H9 (cell line): Measurements from ENCODE around the gene SOX12. TPM values are rescaled to one million over a fixed set of nuclear protein-coding genes. Genes with fewer than 3 reads are reported as not detected.

Experiments
- DNase-seq: peaks from one replicate; pipeline ENCODE4 v3.0.0-alpha.2; 2017
- H2AFZ ChIP-seq: one replicate; pipeline ENCODE4 v1.6.1; 2013; ENCODE audit warnings: mild to moderate bottlenecking, low read length, control low read depth, moderate library complexity
- H2AK5ac ChIP-seq: 2 replicates; pipeline ENCODE4 v1.6.1; 2013; ENCODE audit warnings: low read length, control low read depth, mixed read lengths; ENCODE audit not compliant: insufficient read length
- H2BK120ac ChIP-seq: one replicate; pipeline ENCODE4 v1.6.1; 2013; ENCODE audit warnings: low read depth, mild to moderate bottlenecking, low read length, control low read depth, inconsistent platforms; ENCODE audit not compliant: poor library complexity, severe bottlenecking
- H2BK12ac ChIP-seq: 2 replicates; pipeline ENCODE4 v1.6.1; 2013; ENCODE audit warnings: low read length, control low read depth, mixed read lengths, low read depth; ENCODE audit not compliant: insufficient read length
- H2BK15ac ChIP-seq: 2 replicates; pipeline ENCODE4 v1.6.1; 2013; ENCODE audit warnings: low read depth, low read length, control low read depth
- H2BK20ac ChIP-seq: one replicate; pipeline ENCODE4 v1.6.1; 2013; ENCODE audit warnings: low read depth, mild to moderate bottlenecking, low read length, control low read depth, inconsistent platforms; ENCODE audit not compliant: poor library complexity, severe bottlenecking
- H2BK5ac ChIP-seq: 2 replicates; pipeline ENCODE4 v1.6.1; 2013; ENCODE audit warnings: low read length, control low read depth, mixed read lengths; ENCODE audit not compliant: insufficient read length
- H3K14ac ChIP-seq: 2 replicates; pipeline ENCODE4 v1.6.1; 2013; ENCODE audit warnings: low read length, control low read depth; ENCODE audit not compliant: insufficient read depth
- H3K18ac ChIP-seq: 2 replicates; pipeline ENCODE4 v1.6.1; 2013; ENCODE audit warnings: low read depth, mild to moderate bottlenecking, mixed read lengths, low read length, control low read depth; ENCODE audit not compliant: insufficient read length
- H3K23ac ChIP-seq: 2 replicates; pipeline ENCODE4 v1.6.1; 2013; ENCODE audit warnings: low read length, control low read depth, mixed read lengths, low read depth; ENCODE audit not compliant: insufficient read length
- H3K23me2 ChIP-seq: 2 replicates; pipeline ENCODE4 v1.6.1; 2013; ENCODE audit warnings: low read depth, mild to moderate bottlenecking, mixed read lengths, low read length, control low read depth; ENCODE audit not compliant: insufficient read length, poor library complexity, severe bottlenecking
- H3K27ac ChIP-seq: 2 replicates; pipeline ENCODE4 v1.5.1; 2013; ENCODE audit warnings: low read length, control low read depth, mixed read lengths, low read depth; ENCODE audit not compliant: insufficient read length
- H3K27me3 ChIP-seq: 2 replicates; pipeline ENCODE4 v1.6.1; 2013; ENCODE audit warnings: low read length, control low read depth, inconsistent platforms; ENCODE audit not compliant: insufficient read depth
- H3K4ac ChIP-seq: 2 replicates; pipeline ENCODE4 v1.6.1; 2013; ENCODE audit warnings: low read depth, mild to moderate bottlenecking, control low read depth, inconsistent platforms, low read length, moderate library complexity
- H3K4me1 ChIP-seq: 2 replicates; pipeline ENCODE4 v1.6.1; 2013; ENCODE audit warnings: low read length, control low read depth, inconsistent platforms; ENCODE audit not compliant: insufficient read depth
- H3K4me2 ChIP-seq: 2 replicates; pipeline ENCODE4 v1.6.1; 2013; ENCODE audit warnings: low read length, control low read depth, mixed read lengths; ENCODE audit not compliant: insufficient read length, insufficient read depth
- H3K56ac ChIP-seq: 2 replicates; pipeline ENCODE4 v1.6.1; 2013; ENCODE audit warnings: low read depth, mild to moderate bottlenecking, mixed read lengths, low read length, control low read depth; ENCODE audit not compliant: insufficient read length
- H3K79me1 ChIP-seq: 2 replicates; pipeline ENCODE4 v1.6.1; 2013; ENCODE audit warnings: low read depth, mild to moderate bottlenecking, moderate library complexity, low read length, control low read depth, inconsistent platforms; ENCODE audit not compliant: insufficient read depth, poor library complexity, severe bottlenecking
- H3K79me2 ChIP-seq: 2 replicates; pipeline ENCODE4 v1.6.1; 2013; ENCODE audit warnings: low read length, control low read depth, inconsistent platforms; ENCODE audit not compliant: insufficient read depth
- H3K9ac ChIP-seq: 2 replicates; pipeline ENCODE4 v1.6.1; 2013; ENCODE audit warnings: low read length, control low read depth, mixed read lengths; ENCODE audit not compliant: insufficient read length; ENCODE audit errors: extremely low read depth
- H3K9me3 ChIP-seq: one replicate; pipeline ENCODE4 v1.6.1; 2013; ENCODE audit warnings: low read depth, low read length, inconsistent platforms; ENCODE audit not compliant: control insufficient read depth
- H3T11ph ChIP-seq: one replicate; pipeline ENCODE4 v1.6.1; 2013; ENCODE audit warnings: mild to moderate bottlenecking, low read length, control low read depth, inconsistent platforms
- H4K20me1 ChIP-seq: one replicate; pipeline ENCODE4 v1.6.1; 2013; ENCODE audit not compliant: control insufficient read depth, insufficient read length, insufficient read depth
- H4K5ac ChIP-seq: 2 replicates; pipeline ENCODE4 v1.6.1; 2013; ENCODE audit warnings: low read depth, mild to moderate bottlenecking, mixed read lengths, low read length, control low read depth; ENCODE audit not compliant: insufficient read length
- H4K8ac ChIP-seq: replicated peaks from 2 replicates; pipeline ENCODE4 v1.6.1; 2013; ENCODE audit warnings: low read length, control low read depth, mixed read lengths, low read depth; ENCODE audit not compliant: insufficient read length
- H4K91ac ChIP-seq: 2 replicates; pipeline ENCODE4 v1.6.1; 2013; ENCODE audit warnings: low read depth, mild to moderate bottlenecking, moderate library complexity, mixed read lengths, low read length, control low read depth; ENCODE audit not compliant: insufficient read length
- H3K27ac Mint-ChIP-seq, 3 experiments: 2 replicates in 2 of 3; 3 replicates in 1 of 3; pipeline ENCODE4 v1.8.0; 2020 to 2021; ENCODE audit warnings: mixed read lengths in 3 of 3, mild to moderate bottlenecking in 1 of 3, moderate library complexity in 1 of 3
- H3K27me3 Mint-ChIP-seq: 2 replicates; pipeline ENCODE4 v1.8.0; 2021; ENCODE audit warnings: low read depth, mild to moderate bottlenecking, moderate library complexity, mixed read lengths
- H3K36me3 Mint-ChIP-seq, 3 experiments: 2 replicates in 2 of 3; 3 replicates in 1 of 3; pipeline ENCODE4 v1.8.0; 2020 to 2021; ENCODE audit warnings: low read depth in 3 of 3, mixed read lengths in 3 of 3; ENCODE audit not compliant: insufficient read depth in 1 of 3
- H3K4me1 Mint-ChIP-seq, 2 experiments: 2 replicates each; pipeline ENCODE4 v1.8.0; 2020; ENCODE audit warnings: mixed read lengths in 2 of 2
- H3K4me3 Mint-ChIP-seq, 2 experiments: 2 replicates in 1 of 2; 3 replicates in 1 of 2; pipeline ENCODE4 v1.8.0; 2020 to 2021; ENCODE audit warnings: mild to moderate bottlenecking in 2 of 2, mixed read lengths in 2 of 2, moderate library complexity in 1 of 2
- H3K9me3 Mint-ChIP-seq, 2 experiments: 2 replicates in 1 of 2; 3 replicates in 1 of 2; pipeline ENCODE4 v1.8.0; 2020; ENCODE audit warnings: mild to moderate bottlenecking in 2 of 2, mixed read lengths in 2 of 2, moderate library complexity in 1 of 2
- WGBS: extraction: QIAGEN DNeasy Blood & Tissue Kit; methylation state at CpG from one replicate; pipeline ENCODE4 v1.1.7; 2013; ENCODE audit warnings: missing lambda C conversion rate, low lambda C conversion rate, mixed read lengths; ENCODE audit not compliant: insufficient read length; ENCODE audit errors: extremely low coverage; 5-methylcytosine and 5-hydroxymethylcytosine counted together
- total RNA-seq: library from RNA; stranded (reverse); gene quantifications from 2 replicates; pipeline ENCODE4 v1.2.1, GENCODE V29; 2021
- TF ChIP-seq, protein P1 (sequence below): fragments of 200-600 bp; sonication (generic); conservative IDR thresholded peaks from 3 replicates; pipeline ENCODE4 v1.8.0; 2021; ENCODE audit warnings: antibody characterized with exemption, mild to moderate bottlenecking

The SOX12 gene
- total RNA-seq, 1 experiment from 2014 or later = 54.4 TPM

DNA sequence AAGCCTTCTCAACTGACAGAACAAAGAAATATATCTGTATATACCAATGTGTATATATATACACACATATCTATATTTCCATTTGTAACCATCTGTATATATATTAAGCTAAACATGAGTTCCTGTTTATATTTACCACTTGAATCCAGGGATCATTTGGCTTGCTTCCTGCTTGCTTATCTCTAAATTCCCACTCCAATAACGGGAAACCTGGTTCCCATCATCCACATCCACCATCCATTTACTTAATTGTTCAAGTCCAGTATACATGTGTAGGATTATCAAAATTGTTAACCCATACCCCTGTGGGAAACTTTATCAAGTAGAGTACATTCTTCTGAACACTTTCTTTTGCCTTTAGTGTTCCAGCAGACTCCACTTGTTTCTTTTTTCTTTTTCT lies 12.5 kb upstream of the SOX12 start:
- Histone ChIP-seq H3K27ac (no peak overlapping the region), H3K9ac (no peak overlapping the region), H3K4ac (no peak overlapping the region), H3K14ac (no peak overlapping the region), H3K79me2 (no peaks in the 10 kb centered on the region), H3K4me2 (no peak overlapping the region), H3T11ph (no peak overlapping the region), H2BK20ac (no peak overlapping the region), H2AK5ac (no peak overlapping the region), H3K18ac (no peak overlapping the region), H3K23ac (no peak overlapping the region), H2BK5ac (no peak overlapping the region), H3K9me3 (no peaks in the 10 kb centered on the region), H3K23me2 (peaks cover 9% of the 10 kb centered on the region), H3K4me1 (no peaks in the 10 kb centered on the region; the same call in 1 of the 2 replicates), H4K20me1 (no peaks in the 10 kb centered on the region), H3K79me1 (no peaks in the 10 kb centered on the region), H2BK120ac (no peak overlapping the region), H4K91ac (no peak overlapping the region), H4K8ac (no peak overlapping the region), H2BK15ac (no peak overlapping the region), H3K56ac (no peak overlapping the region), H3K27me3 (no peaks in the 10 kb centered on the region), H2BK12ac (no peak overlapping the region), H4K5ac (no peak overlapping the region), H2AFZ (no peak overlapping the region)
- DNase-seq = no peak
- Mint-ChIP-seq H3K4me1 (peaks cover 24 to 27% of the 10 kb centered on the region in 2 experiments), H3K9me3 (no peaks in the 10 kb centered on the region), H3K36me3 (peaks cover 0 to 5% (median 0%) of the 10 kb centered on the region in 3 experiments; a peak in 2 of 7 replicates), H3K4me3 (no peak overlapping the region), H3K27ac (no peak overlapping the region; a peak in 1 of 7 replicates), H3K27me3 (no peaks in the 10 kb centered on the region)
- WGBS = no CpG with 5 or more reads among the region's 1 CpG
- TF ChIP-seq, protein P1, sequence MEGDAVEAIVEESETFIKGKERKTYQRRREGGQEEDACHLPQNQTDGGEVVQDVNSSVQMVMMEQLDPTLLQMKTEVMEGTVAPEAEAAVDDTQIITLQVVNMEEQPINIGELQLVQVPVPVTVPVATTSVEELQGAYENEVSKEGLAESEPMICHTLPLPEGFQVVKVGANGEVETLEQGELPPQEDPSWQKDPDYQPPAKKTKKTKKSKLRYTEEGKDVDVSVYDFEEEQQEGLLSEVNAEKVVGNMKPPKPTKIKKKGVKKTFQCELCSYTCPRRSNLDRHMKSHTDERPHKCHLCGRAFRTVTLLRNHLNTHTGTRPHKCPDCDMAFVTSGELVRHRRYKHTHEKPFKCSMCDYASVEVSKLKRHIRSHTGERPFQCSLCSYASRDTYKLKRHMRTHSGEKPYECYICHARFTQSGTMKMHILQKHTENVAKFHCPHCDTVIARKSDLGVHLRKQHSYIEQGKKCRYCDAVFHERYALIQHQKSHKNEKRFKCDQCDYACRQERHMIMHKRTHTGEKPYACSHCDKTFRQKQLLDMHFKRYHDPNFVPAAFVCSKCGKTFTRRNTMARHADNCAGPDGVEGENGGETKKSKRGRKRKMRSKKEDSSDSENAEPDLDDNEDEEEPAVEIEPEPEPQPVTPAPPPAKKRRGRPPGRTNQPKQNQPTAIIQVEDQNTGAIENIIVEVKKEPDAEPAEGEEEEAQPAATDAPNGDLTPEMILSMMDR = no peak
